ENCODE data around the gene SUGCT. TPM values are rescaled to one million over a fixed set of nuclear protein-coding genes. Genes with fewer than 3 reads are reported as not detected.

Gene SUGCT
- total and polyA plus RNA-seq, 2 of the 8 experiments (the other 6 are each of a cell fraction or from before 2014, with no cell fraction given) = 2.8 to 5.4 TPM

DNA sequence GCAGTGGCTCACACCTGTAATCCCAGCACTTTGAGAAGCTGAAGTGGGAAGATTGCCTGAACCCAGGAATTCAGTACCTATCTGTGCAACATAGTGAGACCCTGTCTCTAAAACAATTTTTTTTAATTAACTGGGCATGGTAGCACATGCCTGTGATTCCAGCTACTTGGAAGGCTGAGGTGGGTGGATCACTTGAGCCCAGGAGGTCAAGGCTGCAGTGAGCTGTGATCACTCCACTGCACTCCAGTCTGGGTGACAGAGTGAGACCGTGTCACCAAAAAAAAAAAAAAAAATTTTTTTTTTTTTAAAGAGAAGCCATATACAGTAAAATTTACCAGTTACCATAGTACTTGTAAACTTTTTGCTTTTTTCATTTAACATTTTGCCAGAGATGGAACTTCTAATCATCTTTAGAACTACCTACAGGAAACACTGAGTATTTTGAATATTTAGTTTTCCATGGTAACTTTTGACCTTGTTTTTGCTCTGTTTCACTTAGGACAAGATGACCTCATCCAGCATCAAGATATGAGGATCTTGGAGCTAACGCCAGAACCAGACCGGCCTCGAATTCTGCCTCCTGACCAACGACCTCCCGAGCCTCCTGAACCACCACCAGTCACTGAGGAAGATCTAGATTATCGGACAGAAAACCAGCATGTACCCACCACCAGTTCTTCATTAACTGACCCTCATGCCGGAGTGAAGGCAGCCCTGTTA, 41.0 kb upstream of the SUGCT start (continued):
- TF ChIP-seq HDAC6 (IDR thresholded peaks at IDR 0.05; ENCODE audit: low read depth, low read length) = no peak
- TF ChIP-seq NRF1 (IDR thresholded peaks at IDR 0.05; ENCODE audit: low read depth, low read length) = no peak
- no peak for TF ChIP-seq BRCA1 (IDR thresholded peaks at IDR 0.05; ENCODE audit: low read depth, low read length)
- TF ChIP-seq SIRT6 (IDR thresholded peaks at IDR 0.05; ENCODE audit: low read length) = no peak
- TF ChIP-seq BCL11A (IDR thresholded peaks at IDR 0.05; ENCODE audit: low read depth in 2 of 2, low read length in 2 of 2) = no peak
- no peak for TF ChIP-seq SIX5 (IDR thresholded peaks at IDR 0.05; ENCODE audit: low read depth, low read length)
- TF ChIP-seq, protein P1, sequence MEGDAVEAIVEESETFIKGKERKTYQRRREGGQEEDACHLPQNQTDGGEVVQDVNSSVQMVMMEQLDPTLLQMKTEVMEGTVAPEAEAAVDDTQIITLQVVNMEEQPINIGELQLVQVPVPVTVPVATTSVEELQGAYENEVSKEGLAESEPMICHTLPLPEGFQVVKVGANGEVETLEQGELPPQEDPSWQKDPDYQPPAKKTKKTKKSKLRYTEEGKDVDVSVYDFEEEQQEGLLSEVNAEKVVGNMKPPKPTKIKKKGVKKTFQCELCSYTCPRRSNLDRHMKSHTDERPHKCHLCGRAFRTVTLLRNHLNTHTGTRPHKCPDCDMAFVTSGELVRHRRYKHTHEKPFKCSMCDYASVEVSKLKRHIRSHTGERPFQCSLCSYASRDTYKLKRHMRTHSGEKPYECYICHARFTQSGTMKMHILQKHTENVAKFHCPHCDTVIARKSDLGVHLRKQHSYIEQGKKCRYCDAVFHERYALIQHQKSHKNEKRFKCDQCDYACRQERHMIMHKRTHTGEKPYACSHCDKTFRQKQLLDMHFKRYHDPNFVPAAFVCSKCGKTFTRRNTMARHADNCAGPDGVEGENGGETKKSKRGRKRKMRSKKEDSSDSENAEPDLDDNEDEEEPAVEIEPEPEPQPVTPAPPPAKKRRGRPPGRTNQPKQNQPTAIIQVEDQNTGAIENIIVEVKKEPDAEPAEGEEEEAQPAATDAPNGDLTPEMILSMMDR (IDR thresholded peaks at IDR 0.05; ENCODE audit: control extremely low read depth in 1 of 3, insufficient read depth in 1 of 3, low read depth in 1 of 3, low read length in 3 of 3) = no peak
